ENCODE measurements around the gene SIX4. TPM values are rescaled to one million over a fixed set of nuclear protein-coding genes. Genes with fewer than 3 reads are reported as not detected.
A peak's percentile ranks its signal among the peaks of the same experiment; 100 is the strongest.
"Not testable (repeated sequence)": the region's sequence is repeated elsewhere in the genome, so short reads cannot be mapped to it uniquely, and the experiment has no call there.

The SIX4 gene
- polyA plus RNA-seq, 1 experiment: 4.7 TPM

- ChIA-PET POLR2A (interaction anchor here (0.7 kb wide), 1 partner anchor 84 kb away, joined by 3 read pairs; the partner anchor contains the start of gene SIX1), CTCF (no interaction called here)
- DNase-seq (ENCODE audit: low read depth): no peak
- Histone ChIP-seq H3K36me3 (ENCODE audit: control insufficient read depth, insufficient read depth, low read length) (no peaks in the 10 kb centered on the region), H3K4me3 (ENCODE audit: low read depth, low read length) (no peak overlapping the region), H3K27me3 (ENCODE audit: control insufficient read depth, insufficient read depth, low read length) (peaks cover 2% of the 10 kb centered on the region; the same call in 1 of the 2 replicates)
- no peak for TF ChIP-seq CTCF (IDR thresholded peaks at IDR 0.05; ENCODE audit: insufficient read depth, low read depth, low read length)
Observed at GRCh38 chr14:60732840-60733483, 8.8 kb upstream of the SIX4 start.

DNA sequence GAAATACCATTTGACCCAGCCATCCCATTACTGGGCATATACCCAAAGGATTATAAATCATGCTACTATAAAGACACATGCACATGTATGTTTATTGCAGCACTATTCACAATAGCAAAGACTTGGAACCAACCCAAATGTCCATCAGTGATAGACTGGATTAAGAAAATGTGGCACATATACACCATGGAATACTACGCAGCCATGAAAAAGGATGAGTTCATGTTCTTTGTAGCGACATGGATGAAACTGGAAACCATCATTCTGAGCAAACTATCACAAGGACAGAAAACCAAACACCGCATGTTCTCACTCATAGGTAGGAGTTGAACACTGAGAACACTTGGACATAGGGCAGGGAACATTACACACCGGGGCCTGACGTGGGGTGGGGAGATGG is 7.1 kb upstream of the SIX4 start:
- CTCF ChIA-PET; POLR2A ChIA-PET; H3K27me3 ChIP-seq (ENCODE audit: control insufficient read depth, insufficient read depth, low read length): not testable (repeated sequence)

DNA sequence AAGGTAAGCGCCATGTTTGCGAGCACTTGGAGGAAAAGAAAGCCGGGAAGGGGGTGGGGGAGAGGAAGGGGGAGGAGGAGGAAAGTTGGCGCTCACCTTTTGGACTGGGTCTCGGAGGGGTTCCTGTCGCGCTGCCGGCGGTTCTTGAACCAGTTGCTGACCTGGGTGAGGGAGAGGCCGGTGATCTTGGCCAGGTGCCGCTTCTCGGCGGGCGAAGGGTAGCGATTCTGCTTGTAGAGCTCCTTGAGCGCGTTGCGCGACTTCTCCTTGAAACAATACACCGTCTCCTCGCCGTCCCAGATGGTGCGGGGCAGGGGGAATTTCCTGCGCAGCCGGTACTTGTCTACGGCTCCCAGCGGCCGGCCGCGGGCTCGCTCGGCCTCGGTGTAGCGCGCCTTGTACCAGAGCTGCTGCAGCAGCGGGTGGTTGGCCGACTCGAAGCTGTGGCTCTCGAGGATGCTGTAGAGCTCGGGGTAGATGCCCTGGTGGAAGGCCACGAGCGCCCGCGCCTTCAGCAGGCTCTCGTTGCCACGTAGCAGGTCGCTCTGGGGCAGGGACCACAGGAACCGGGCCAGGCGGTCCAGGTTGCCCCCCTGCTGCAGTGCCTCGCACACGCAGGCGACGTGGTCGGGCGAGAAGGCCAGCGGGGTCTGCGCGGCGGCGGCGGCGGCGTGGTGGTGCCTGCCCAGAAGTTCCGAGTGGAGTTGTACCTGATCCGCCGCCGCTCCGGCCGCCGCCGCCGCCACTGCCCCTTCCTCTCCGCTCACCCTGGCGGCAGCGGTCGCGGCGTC is 840 bp downstream of the SIX4 start:
- Histone ChIP-seq H3K36me3 (ENCODE audit: control insufficient read depth, insufficient read depth, low read length) (peaks cover 5% of the 10 kb centered on the region), H3K27me3 (ENCODE audit: control insufficient read depth, insufficient read depth, low read length) (no peaks in the 10 kb centered on the region), H3K4me3 (ENCODE audit: low read depth, low read length) (peak overlapping the region; percentile 94)
- ChIA-PET CTCF (interaction anchor here (0.6 to 2.0 kb wide), 2 partner anchors 10 to 494 kb away, joined by 3 to 6 read pairs; no protein-coding TSS in a partner anchor), POLR2A (interaction anchor here (0.7 to 0.8 kb wide), 2 partner anchors 380 to 422 kb away, joined by 3 to 21 read pairs; no protein-coding TSS in a partner anchor)
- no peak for TF ChIP-seq CTCF (IDR thresholded peaks at IDR 0.05; ENCODE audit: insufficient read depth, low read depth, low read length)
- no peak for DNase-seq (ENCODE audit: low read depth)

More for the DNA sequence above, 7.1 kb upstream of the SIX4 start:
- DNase-seq (ENCODE audit: low read depth); H3K36me3 ChIP-seq (ENCODE audit: control insufficient read depth, insufficient read depth, low read length); H3K4me3 ChIP-seq (ENCODE audit: low read depth, low read length): not testable (repeated sequence)

DNA sequence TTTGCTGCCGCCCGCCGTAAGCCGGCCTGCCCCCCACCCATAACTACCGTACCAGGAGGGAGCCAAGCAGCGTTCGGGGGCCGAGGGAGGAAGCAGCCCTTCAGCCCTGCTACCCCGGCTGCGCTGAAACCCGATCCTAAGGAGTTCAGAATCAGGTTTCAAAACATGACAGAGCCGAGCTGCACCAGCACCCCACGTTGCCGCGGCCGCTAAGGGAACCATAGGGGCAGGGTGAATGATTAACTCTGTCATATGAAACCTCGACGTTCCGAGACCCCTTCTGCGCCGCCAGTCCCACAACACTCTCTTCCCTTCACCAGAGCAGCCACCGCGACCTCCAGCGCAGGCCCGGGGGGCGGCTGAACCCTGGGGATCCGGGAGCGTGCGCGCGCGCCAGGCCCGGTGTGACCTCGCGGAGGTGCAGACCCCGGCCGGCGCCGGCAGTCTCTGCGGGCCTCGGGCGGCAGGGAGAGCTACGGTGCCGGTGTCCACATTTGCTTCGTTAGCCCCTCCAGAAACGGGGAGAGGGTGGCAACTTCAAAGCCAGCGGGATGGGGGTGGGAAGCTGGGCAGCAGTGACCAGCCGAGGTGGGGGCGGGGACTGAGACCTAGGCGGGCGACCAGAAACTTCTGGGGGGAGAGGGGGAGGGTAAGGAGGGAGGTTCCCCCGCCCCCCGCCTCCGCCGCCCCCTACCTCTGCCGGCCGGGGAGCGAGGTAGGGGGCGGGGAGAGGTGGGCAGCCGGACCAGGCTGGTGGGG is 1.6 kb downstream of the SIX4 start:
- CTCF ChIA-PET: interaction anchor here (1.0 to 2.0 kb wide), 4 partner anchors 9 to 531 kb away, joined by 3 to 6 read pairs (median 4); no protein-coding TSS in a partner anchor
- TF ChIP-seq CTCF (IDR thresholded peaks at IDR 0.05; ENCODE audit: insufficient read depth, low read depth, low read length): no peak
- no peaks in the 10 kb centered on the region for H3K27me3 ChIP-seq (ENCODE audit: control insufficient read depth, insufficient read depth, low read length)

DNA sequence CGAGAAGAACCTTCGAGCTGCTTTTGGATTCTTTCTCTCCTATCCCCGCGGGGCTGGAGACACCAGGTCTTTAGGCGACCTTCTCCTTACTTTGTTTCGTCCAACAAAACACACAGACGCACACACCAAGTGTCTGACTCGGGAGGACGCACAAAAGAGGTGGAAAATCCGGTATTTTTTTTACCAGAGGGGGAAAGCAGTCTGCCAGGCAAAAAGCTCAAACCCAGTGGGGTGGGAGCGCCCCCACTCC is 2.1 kb downstream of the SIX4 start:
- no peak for TF ChIP-seq CTCF (IDR thresholded peaks at IDR 0.05; ENCODE audit: insufficient read depth, low read depth, low read length)
- peak overlapping the region; percentile 94 for H3K4me3 ChIP-seq (ENCODE audit: low read depth, low read length)
- CTCF ChIA-PET: interaction anchor here (1.0 to 2.0 kb wide), 4 partner anchors 9 to 531 kb away, joined by 3 to 6 read pairs (median 4); no protein-coding TSS in a partner anchor
- DNase-seq (ENCODE audit: low read depth): no peak
- peaks cover 7% of the 10 kb centered on the region for H3K36me3 ChIP-seq (ENCODE audit: control insufficient read depth, insufficient read depth, low read length)
- H3K27me3 ChIP-seq (ENCODE audit: control insufficient read depth, insufficient read depth, low read length): no peaks in the 10 kb centered on the region
- POLR2A ChIA-PET: no interaction called here

More for the DNA sequence above, 1.6 kb downstream of the SIX4 start:
- Histone ChIP-seq H3K4me3 (ENCODE audit: low read depth, low read length) (peak overlapping the region; percentile 94), H3K36me3 (ENCODE audit: control insufficient read depth, insufficient read depth, low read length) (peaks cover 7% of the 10 kb centered on the region)
- no peak for DNase-seq (ENCODE audit: low read depth)
- POLR2A ChIA-PET: interaction anchor here (0.6 to 0.8 kb wide), 3 partner anchors 65 to 423 kb away, joined by 3 to 21 read pairs (median 3); no protein-coding TSS in a partner anchor
